Measurements from ENCODE around the gene TUBGCP6. TPM values are rescaled to one million over a fixed set of nuclear protein-coding genes. Genes with fewer than 3 reads are reported as not detected.

TUBGCP6 gene
- total and polyA plus RNA-seq, 2 experiments from 2014 or later: 18.6 to 47.1 TPM

DNA sequence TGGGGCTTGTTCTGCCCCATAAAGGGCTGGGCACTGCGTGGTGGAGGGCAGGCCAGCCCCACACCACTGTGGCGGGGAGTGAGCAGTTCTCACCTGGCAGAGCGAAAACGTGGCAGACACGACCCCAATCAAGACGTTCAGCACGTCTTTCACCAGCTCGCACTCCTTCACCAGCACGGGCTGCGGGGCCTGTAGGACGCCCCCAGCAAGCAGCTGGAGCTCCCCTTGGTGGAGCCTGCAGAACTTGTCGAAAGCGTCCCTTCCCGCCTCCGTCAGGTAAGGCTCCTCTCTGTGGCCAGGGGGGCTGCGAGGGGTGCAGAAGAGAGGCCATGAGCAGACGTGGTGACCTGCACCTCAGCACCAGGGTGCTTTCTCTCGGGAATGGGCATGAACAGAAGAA, 11.6 kb downstream of the TUBGCP6 start:
- TF ChIP-seq JUNB (IDR thresholded peaks at IDR 0.05; ENCODE audit: unreplicated experiment) (no peak), EZH2phosphoT487 (IDR thresholded peaks at IDR 0.05; ENCODE audit: unreplicated experiment) (no peak), NANOG (IDR thresholded peaks at IDR 0.05; ENCODE audit: borderline replicate concordance) (no peak), STAT1 (IDR thresholded peaks at IDR 0.05; ENCODE audit: unreplicated experiment) (no peak), EZH2 (IDR thresholded peaks at IDR 0.05; ENCODE audit: low read depth, unreplicated experiment) (no peak), ZNF114 (CRISPR knock-in tag; IDR thresholded peaks at IDR 0.05) (no peak), POLR2AphosphoS5 (IDR thresholded peaks at IDR 0.05; ENCODE audit: low read depth) (no peak), ZNF331 (CRISPR knock-in tag; IDR thresholded peaks at IDR 0.05; ENCODE audit: low read depth) (no peak), CREB1 (CRISPR knock-in tag; IDR thresholded peaks at IDR 0.05; ENCODE audit: low read depth) (no peak)
- TF ChIP-seq, protein P1, sequence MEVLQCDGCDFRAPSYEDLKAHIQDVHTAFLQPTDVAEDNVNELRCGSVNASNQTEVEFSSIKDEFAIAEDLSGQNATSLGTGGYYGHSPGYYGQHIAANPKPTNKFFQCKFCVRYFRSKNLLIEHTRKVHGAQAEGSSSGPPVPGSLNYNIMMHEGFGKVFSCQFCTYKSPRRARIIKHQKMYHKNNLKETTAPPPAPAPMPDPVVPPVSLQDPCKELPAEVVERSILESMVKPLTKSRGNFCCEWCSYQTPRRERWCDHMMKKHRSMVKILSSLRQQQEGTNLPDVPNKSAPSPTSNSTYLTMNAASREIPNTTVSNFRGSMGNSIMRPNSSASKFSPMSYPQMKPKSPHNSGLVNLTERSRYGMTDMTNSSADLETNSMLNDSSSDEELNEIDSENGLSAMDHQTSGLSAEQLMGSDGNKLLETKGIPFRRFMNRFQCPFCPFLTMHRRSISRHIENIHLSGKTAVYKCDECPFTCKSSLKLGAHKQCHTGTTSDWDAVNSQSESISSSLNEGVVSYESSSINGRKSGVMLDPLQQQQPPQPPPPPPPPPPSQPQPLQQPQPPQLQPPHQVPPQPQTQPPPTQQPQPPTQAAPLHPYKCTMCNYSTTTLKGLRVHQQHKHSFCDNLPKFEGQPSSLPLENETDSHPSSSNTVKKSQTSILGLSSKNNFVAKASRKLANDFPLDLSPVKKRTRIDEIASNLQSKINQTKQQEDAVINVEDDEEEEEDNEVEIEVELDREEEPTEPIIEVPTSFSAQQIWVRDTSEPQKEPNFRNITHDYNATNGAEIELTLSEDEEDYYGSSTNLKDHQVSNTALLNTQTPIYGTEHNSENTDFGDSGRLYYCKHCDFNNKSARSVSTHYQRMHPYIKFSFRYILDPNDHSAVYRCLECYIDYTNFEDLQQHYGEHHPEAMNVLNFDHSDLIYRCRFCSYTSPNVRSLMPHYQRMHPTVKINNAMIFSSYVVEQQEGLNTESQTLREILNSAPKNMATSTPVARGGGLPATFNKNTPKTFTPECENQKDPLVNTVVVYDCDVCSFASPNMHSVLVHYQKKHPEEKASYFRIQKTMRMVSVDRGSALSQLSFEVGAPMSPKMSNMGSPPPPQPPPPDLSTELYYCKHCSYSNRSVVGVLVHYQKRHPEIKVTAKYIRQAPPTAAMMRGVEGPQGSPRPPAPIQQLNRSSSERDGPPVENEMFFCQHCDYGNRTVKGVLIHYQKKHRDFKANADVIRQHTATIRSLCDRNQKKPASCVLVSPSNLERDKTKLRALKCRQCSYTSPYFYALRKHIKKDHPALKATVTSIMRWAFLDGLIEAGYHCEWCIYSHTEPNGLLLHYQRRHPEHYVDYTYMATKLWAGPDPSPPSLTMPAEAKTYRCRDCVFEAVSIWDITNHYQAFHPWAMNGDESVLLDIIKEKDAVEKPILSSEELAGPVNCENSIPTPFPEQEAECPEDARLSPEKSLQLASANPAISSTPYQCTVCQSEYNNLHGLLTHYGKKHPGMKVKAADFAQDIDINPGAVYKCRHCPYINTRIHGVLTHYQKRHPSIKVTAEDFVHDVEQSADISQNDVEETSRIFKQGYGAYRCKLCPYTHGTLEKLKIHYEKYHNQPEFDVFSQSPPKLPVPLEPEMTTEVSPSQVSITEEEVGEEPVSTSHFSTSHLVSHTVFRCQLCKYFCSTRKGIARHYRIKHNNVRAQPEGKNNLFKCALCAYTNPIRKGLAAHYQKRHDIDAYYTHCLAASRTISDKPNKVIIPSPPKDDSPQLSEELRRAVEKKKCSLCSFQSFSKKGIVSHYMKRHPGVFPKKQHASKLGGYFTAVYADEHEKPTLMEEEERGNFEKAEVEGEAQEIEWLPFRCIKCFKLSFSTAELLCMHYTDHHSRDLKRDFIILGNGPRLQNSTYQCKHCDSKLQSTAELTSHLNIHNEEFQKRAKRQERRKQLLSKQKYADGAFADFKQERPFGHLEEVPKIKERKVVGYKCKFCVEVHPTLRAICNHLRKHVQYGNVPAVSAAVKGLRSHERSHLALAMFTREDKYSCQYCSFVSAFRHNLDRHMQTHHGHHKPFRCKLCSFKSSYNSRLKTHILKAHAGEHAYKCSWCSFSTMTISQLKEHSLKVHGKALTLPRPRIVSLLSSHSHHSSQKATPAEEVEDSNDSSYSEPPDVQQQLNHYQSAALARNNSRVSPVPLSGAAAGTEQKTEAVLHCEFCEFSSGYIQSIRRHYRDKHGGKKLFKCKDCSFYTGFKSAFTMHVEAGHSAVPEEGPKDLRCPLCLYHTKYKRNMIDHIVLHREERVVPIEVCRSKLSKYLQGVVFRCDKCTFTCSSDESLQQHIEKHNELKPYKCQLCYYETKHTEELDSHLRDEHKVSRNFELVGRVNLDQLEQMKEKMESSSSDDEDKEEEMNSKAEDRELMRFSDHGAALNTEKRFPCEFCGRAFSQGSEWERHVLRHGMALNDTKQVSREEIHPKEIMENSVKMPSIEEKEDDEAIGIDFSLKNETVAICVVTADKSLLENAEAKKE (CRISPR knock-in tag; IDR thresholded peaks at IDR 0.05): no peak
- TF ChIP-seq, protein P2, sequence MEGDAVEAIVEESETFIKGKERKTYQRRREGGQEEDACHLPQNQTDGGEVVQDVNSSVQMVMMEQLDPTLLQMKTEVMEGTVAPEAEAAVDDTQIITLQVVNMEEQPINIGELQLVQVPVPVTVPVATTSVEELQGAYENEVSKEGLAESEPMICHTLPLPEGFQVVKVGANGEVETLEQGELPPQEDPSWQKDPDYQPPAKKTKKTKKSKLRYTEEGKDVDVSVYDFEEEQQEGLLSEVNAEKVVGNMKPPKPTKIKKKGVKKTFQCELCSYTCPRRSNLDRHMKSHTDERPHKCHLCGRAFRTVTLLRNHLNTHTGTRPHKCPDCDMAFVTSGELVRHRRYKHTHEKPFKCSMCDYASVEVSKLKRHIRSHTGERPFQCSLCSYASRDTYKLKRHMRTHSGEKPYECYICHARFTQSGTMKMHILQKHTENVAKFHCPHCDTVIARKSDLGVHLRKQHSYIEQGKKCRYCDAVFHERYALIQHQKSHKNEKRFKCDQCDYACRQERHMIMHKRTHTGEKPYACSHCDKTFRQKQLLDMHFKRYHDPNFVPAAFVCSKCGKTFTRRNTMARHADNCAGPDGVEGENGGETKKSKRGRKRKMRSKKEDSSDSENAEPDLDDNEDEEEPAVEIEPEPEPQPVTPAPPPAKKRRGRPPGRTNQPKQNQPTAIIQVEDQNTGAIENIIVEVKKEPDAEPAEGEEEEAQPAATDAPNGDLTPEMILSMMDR (conservative IDR thresholded peaks at IDR 0.05; ENCODE audit: low read depth in 2 of 2): no peak
- TF ChIP-seq, protein P3, sequence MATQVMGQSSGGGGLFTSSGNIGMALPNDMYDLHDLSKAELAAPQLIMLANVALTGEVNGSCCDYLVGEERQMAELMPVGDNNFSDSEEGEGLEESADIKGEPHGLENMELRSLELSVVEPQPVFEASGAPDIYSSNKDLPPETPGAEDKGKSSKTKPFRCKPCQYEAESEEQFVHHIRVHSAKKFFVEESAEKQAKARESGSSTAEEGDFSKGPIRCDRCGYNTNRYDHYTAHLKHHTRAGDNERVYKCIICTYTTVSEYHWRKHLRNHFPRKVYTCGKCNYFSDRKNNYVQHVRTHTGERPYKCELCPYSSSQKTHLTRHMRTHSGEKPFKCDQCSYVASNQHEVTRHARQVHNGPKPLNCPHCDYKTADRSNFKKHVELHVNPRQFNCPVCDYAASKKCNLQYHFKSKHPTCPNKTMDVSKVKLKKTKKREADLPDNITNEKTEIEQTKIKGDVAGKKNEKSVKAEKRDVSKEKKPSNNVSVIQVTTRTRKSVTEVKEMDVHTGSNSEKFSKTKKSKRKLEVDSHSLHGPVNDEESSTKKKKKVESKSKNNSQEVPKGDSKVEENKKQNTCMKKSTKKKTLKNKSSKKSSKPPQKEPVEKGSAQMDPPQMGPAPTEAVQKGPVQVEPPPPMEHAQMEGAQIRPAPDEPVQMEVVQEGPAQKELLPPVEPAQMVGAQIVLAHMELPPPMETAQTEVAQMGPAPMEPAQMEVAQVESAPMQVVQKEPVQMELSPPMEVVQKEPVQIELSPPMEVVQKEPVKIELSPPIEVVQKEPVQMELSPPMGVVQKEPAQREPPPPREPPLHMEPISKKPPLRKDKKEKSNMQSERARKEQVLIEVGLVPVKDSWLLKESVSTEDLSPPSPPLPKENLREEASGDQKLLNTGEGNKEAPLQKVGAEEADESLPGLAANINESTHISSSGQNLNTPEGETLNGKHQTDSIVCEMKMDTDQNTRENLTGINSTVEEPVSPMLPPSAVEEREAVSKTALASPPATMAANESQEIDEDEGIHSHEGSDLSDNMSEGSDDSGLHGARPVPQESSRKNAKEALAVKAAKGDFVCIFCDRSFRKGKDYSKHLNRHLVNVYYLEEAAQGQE (IDR thresholded peaks at IDR 0.05; ENCODE audit: unreplicated experiment): no peak
- TF ChIP-seq, protein P4, sequence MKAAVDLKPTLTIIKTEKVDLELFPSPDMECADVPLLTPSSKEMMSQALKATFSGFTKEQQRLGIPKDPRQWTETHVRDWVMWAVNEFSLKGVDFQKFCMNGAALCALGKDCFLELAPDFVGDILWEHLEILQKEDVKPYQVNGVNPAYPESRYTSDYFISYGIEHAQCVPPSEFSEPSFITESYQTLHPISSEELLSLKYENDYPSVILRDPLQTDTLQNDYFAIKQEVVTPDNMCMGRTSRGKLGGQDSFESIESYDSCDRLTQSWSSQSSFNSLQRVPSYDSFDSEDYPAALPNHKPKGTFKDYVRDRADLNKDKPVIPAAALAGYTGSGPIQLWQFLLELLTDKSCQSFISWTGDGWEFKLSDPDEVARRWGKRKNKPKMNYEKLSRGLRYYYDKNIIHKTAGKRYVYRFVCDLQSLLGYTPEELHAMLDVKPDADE (IDR thresholded peaks at IDR 0.05): no peak
- Mint-ChIP-seq H3K4me1 (peaks cover 7% of the 10 kb centered on the region), H3K4me3 (no peak overlapping the region; the same call in 2 of the 3 replicates), H3K27ac (no peak overlapping the region), H3K36me3 (ENCODE audit: low read depth) (peaks cover 16% of the 10 kb centered on the region), H3K9me3 (peaks cover 8% of the 10 kb centered on the region; the same call in 2 of the 3 replicates), H3K27me3 (ENCODE audit: insufficient read depth, low read depth, poor library complexity) (peaks cover 8% of the 10 kb centered on the region)
- H3K4me3 ChIP-seq: no peak overlapping the region
- H3K36me3 ChIP-seq (ENCODE audit: insufficient read depth): no peaks in the 10 kb centered on the region
- no peak overlapping the region for H3K27ac ChIP-seq (ENCODE audit: low read depth)
- H3K9me2 ChIP-seq (ENCODE audit: insufficient read depth): no peaks in the 10 kb centered on the region
- peaks cover 21% of the 10 kb centered on the region for H3K79me2 ChIP-seq (replicated peaks; ENCODE audit: insufficient read depth)
- no peak overlapping the region for H3K4me2 ChIP-seq
- no peaks in the 10 kb centered on the region for H3K4me1 ChIP-seq (ENCODE audit: insufficient read depth)
- DNase-seq (ENCODE audit: low spot score): no peak
- H4K20me1 ChIP-seq (replicated peaks; ENCODE audit: insufficient read depth): peaks cover 4% of the 10 kb centered on the region
- no peak for ATAC-seq
- 0 out of 2 replicates have a peak, but pooled peaks cover 5% of the 10 kb centered on the region for H3F3A ChIP-seq (replicated peaks; ENCODE audit: low read depth)
- H2AFZ ChIP-seq: no peak overlapping the region
- H3K27me3 ChIP-seq (ENCODE audit: insufficient read depth): no peaks in the 10 kb centered on the region
